ENCODE measurements around the gene PRDX2.
"Not testable (repeated sequence)": the region's sequence is repeated elsewhere in the genome, so short reads cannot be mapped to it uniquely, and the experiment has no call there.

The PRDX2 gene

DNA sequence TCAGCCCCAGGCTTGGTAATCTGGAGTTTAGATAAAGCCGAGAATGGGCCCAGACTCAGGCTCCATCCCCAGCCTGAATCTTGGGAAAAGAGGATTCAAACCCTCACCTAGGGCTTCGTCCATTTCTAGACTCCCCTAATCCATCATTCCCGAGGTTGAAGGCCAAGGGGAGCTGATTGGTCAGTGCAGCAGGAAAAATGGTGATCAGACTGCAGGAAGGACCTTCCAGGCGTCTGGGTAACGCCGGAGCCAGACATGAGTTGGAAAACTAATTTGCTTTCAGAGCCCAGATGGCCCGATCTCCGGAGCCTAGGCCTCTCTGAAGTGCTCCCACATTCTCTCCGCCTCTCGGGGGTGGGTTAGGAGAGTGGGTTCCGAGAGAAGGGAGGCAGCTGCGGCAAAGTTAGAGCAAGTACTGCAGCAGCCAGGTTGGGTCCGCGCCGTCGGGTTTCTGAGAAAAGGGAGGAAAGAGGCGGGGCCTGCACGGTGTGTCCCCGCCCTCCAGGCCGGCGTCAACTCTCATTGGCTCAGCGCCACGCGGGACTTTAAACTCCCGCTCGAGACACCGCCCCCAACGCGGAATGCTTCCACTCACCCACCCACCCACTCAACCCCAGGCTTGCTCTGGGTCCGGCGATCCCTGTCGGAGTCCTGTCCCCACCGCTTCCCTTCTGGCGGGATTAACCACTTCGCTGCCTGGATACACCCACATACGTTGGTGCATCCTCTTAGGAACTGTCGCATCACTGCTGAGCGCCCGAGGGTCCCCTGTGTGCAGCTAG is 33.6 kb upstream of the PRDX2 start:
- Mint-ChIP-seq H3K4me1 (peaks cover 43% of the 10 kb centered on the region), H3K4me3 (no peak overlapping the region), H3K36me3 (peaks cover 2% of the 10 kb centered on the region), H3K27ac (no peak overlapping the region), H3K9me3 (no peaks in the 10 kb centered on the region), H3K27me3 (peaks cover 63% of the 10 kb centered on the region)

- Mint-ChIP-seq H3K4me1 (peaks cover 42% of the 10 kb centered on the region), H3K27me3 (peaks cover 65% of the 10 kb centered on the region), H3K27ac (peak within 1 kb of the TSS; percentile 62), H3K4me3 (peak within 1 kb of the TSS; percentile 67), H3K36me3 (peaks cover 2% of the 10 kb centered on the region), H3K9me3 (no peaks in the 10 kb centered on the region)
These were observed 33.0 kb upstream of the PRDX2 start, which contains the start of gene RTBDN for GRCh38 chr19:12834566-12834943. TSS of gene RTBDN (minus strand) at chr19:12834579. CDS start at chr19:12829979, 4,600 bp downstream.

DNA sequence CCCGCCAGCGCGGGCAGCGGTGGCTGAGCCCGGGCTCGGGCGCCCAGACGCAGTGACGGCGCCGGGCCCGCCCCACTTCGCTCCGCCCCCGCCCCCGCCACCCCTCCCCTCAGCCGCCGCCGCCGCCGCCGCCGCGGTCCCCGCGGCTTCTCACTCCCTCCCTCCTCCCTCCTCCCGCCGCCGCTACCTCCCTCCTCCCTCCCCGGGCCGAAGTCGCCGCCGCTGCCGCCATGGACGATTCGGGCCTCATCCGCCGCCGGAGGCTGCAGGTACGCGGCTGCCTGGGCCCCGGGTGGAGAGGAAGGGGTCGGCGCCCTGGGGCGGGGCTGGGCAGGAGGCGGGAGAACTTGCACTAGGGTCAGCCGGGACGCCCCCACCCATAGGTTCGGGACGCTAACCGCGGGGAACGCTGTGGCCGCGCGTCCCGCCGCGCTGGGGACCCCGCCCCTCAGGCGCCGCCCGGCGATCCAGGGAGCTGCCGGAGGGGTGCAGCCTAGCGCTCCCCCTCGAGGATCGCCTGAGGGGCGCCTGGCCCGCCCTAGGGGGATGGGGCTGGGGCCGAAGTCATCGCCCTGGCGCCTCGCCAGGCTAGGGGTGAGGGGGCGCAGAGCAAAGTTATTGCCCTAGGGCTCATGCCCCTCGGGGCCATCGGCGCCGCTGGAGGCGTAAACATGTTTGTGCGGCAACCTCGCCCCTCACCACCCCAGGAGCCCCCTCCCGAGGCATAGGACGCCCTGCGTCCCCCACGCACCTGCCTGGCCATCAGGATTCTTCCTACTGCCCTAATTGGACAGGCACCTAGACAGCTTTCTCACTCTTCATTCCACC is 32.4 kb upstream of the PRDX2 start:
- peaks cover 62% of the 10 kb centered on the region for H3K27me3 Mint-ChIP-seq
- H3K4me1 Mint-ChIP-seq: peaks cover 36% of the 10 kb centered on the region
- peak overlapping the region; percentile 44 for H3K4me3 Mint-ChIP-seq
- H3K36me3 Mint-ChIP-seq: peaks cover 2% of the 10 kb centered on the region
- H3K9me3 Mint-ChIP-seq: no peaks in the 10 kb centered on the region
- H3K27ac Mint-ChIP-seq: peak overlapping the region; percentile 43

GRCh38 chr19:12833418-12833737 is 31.8 kb upstream of the PRDX2 start:
- Mint-ChIP-seq H3K4me3 (peak overlapping the region; percentile 67), H3K27ac (peak overlapping the region; percentile 62), H3K9me3 (no peaks in the 10 kb centered on the region), H3K4me1 (peaks cover 35% of the 10 kb centered on the region), H3K36me3 (peaks cover 2% of the 10 kb centered on the region), H3K27me3 (peaks cover 65% of the 10 kb centered on the region)

- peaks cover 22% of the 10 kb centered on the region for H3K4me1 Mint-ChIP-seq
- no peaks in the 10 kb centered on the region for H3K9me3 Mint-ChIP-seq
- peaks cover 2% of the 10 kb centered on the region for H3K36me3 Mint-ChIP-seq
- H3K27me3 Mint-ChIP-seq: peaks cover 56% of the 10 kb centered on the region
- no peak overlapping the region for H3K4me3 Mint-ChIP-seq
- no peak overlapping the region for H3K27ac Mint-ChIP-seq
These were observed 26.9 kb upstream of the PRDX2 start for GRCh38 chr19:12828494-12828893.

- Mint-ChIP-seq H3K4me3 (no peak overlapping the region), H3K27ac (no peak overlapping the region), H3K27me3 (peaks cover 33% of the 10 kb centered on the region), H3K9me3 (no peaks in the 10 kb centered on the region), H3K4me1 (peaks cover 8% of the 10 kb centered on the region), H3K36me3 (peaks cover 2% of the 10 kb centered on the region)
These were observed 23.9 kb upstream of the PRDX2 start for GRCh38 chr19:12825254-12826131.

DNA sequence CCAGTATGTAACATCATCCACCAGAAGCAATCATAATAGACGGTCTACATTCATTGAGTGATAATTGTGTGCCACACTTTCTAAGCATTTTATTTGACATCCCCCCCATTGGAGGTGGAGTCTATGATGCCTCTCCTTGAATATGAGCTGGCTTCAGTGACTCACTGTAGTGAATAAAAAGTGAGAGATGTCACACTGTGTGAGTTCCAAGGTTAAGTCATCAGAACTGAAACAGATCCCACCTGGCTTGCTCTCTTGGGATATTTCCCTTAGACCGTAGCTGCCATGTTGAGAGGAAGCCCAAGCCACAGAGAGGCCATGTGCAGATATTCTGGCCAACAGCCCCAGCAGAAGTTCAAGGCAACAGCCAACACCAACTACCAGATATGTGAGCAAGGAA is 20.2 kb upstream of the PRDX2 start:
- peaks cover 8% of the 10 kb centered on the region for H3K4me1 Mint-ChIP-seq
- H3K27ac Mint-ChIP-seq: no peak overlapping the region
- H3K4me3 Mint-ChIP-seq: no peak overlapping the region
- peaks cover 2% of the 10 kb centered on the region for H3K36me3 Mint-ChIP-seq
- H3K9me3 Mint-ChIP-seq: no peaks in the 10 kb centered on the region
- peaks cover 13% of the 10 kb centered on the region for H3K27me3 Mint-ChIP-seq

GRCh38 chr19:12817810-12818209 is 16.2 kb upstream of the PRDX2 start:
- not testable (repeated sequence) for H3K27me3 Mint-ChIP-seq, H3K4me1 Mint-ChIP-seq, H3K9me3 Mint-ChIP-seq, H3K36me3 Mint-ChIP-seq, H3K4me3 Mint-ChIP-seq, H3K27ac Mint-ChIP-seq

DNA sequence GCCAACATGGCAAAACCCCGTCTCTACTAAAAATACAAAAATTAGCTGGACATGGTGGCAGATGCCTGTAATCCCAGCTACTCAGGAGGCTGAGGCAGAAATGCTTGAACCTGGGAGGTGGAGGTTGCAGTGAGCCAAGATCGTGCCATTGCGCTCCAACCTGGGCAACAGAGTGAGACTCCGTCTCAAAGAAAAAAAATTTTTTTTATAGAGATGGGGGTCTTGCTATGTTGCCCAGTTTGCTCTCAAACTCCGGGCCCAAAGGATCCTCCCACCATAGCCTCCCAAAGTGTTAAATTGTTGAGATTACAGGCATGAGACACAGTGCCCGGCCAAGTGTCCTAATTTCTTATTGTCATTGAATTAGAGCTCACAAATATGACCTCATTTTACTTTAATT is 15.6 kb upstream of the PRDX2 start:
- not testable (repeated sequence) for H3K9me3 Mint-ChIP-seq, H3K4me1 Mint-ChIP-seq, H3K4me3 Mint-ChIP-seq, H3K27me3 Mint-ChIP-seq, H3K36me3 Mint-ChIP-seq, H3K27ac Mint-ChIP-seq

- H3K36me3 Mint-ChIP-seq: peaks cover 2% of the 10 kb centered on the region
- no peak overlapping the region for H3K4me3 Mint-ChIP-seq
- H3K4me1 Mint-ChIP-seq: no peaks in the 10 kb centered on the region
- no peaks in the 10 kb centered on the region for H3K27me3 Mint-ChIP-seq
- H3K27ac Mint-ChIP-seq: no peak overlapping the region
- H3K9me3 Mint-ChIP-seq: no peaks in the 10 kb centered on the region
These were observed 13.5 kb upstream of the PRDX2 start for GRCh38 chr19:12815088-12815487.

DNA sequence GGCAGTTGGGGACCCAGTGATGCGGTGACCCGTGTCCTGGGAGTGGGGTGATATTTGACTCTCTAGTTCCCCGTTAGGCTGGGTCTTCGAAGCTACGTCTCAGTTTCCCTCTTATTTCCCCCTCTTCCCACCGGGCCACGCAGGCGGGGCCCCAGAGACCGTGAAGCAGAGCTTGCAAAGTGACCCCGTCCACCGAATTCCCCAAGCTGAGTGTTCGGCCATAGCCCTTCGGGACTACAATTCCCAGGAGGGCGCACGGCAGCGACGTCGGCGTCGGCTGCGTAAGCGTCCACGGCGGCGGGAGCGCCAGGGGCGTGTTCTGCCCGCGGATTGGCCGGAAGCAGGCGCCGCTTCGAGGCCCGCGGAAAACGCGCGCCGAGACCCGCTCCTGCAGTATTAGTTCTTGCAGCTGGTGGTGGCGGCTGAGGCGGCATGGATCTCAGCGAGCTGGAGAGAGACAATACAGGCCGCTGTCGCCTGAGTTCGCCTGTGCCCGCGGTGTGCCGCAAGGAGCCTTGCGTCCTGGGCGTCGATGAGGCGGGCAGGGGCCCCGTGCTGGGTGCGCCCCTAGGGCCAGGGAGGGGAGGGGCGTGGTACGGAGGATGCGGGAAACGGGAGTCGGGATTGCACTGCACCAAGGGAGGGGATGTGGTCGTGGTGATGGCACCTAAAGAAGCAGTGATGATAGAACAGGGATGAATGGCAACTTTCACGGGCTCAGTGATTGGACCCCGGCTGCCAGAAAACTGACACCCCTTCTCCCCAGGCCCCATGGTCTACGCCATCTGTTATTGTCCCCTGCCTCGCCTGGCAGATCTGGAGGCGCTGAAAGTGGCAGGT is 4.9 kb upstream of the PRDX2 start, which contains the start of gene RNASEH2A:
RNASEH2A (plus strand) TSS at position 343 of the 840 bp plus-strand sequence; CDS start at position 433, 90 bp downstream.
- Mint-ChIP-seq H3K4me3 (peak within 1 kb of the TSS; percentile 96), H3K9me3 (no peaks in the 10 kb centered on the region), H3K36me3 (peaks cover 1% of the 10 kb centered on the region), H3K27ac (peak within 1 kb of the TSS; percentile 84), H3K27me3 (no peaks in the 10 kb centered on the region), H3K4me1 (peaks cover 23% of the 10 kb centered on the region)

DNA sequence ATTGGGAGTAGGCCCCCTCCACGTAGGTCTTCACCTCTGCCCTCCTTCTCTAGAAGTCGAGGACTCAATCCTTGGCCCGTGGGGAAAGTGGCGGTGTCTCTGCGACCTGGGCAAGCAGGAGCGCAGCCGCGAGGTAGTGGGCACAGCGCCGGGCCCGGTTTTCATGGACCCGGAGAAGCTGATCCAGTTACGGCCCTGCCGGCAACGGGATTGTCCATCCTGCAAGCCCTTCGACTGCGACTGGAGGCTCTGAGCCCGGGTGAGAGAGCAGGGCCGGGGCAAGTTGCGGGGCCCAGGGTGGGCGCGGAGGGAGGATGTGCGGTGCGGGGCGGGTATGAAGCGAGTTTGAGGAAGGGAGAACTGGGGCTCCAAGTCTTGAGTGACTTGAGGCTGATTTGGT is 2.5 kb upstream of the PRDX2 start:
- H3K4me1 Mint-ChIP-seq: peaks cover 40% of the 10 kb centered on the region
- no peaks in the 10 kb centered on the region for H3K9me3 Mint-ChIP-seq
- no peaks in the 10 kb centered on the region for H3K36me3 Mint-ChIP-seq
- no peak overlapping the region for H3K27ac Mint-ChIP-seq
- H3K4me3 Mint-ChIP-seq: no peak overlapping the region
- no peaks in the 10 kb centered on the region for H3K27me3 Mint-ChIP-seq

DNA sequence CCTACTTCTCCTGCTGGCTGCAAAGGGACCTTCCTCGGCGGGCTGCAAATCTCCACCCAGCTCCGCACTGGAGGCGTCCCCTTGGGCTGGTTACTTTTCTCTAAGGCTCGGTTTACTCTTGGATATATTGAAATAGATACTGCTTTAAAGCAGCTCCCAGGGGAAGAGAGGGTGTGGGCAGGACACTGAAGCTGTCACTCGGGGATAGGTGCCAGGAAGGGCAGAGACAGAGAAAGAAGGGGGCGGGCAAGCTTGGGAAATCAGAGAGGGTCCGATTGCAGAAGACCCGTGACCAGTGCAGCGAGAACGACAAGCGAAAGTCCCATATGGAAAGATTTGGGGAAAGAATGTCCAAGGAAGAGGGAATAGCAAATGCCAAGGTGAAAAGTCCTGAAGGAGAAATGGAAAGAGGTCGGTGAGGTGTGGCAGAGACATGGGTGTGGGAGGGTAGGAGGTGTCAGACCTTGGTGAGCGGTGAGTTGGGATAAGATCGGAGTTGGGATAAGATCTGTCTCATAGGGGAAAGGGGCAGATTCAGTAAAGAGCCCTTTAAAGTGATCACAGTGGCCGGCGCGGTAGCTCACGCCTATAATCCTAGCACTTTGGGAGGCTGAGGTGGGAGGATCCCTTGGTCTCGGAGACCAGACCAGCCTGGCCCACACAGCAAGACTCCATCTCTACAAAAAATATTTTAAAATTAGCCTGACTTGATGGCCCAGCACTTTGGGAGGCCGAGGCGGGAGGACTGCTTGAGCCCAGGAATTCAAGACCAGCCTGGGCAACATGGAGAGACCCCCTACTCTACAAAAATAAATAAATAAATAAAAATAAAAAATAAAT is 887 bp upstream of the PRDX2 start:
- peaks cover 37% of the 10 kb centered on the region for H3K4me1 Mint-ChIP-seq
- H3K27me3 Mint-ChIP-seq: no peaks in the 10 kb centered on the region
- H3K27ac Mint-ChIP-seq: peak overlapping the region; percentile 72
- H3K36me3 Mint-ChIP-seq: no peaks in the 10 kb centered on the region
- peak overlapping the region; percentile 89 for H3K4me3 Mint-ChIP-seq
- H3K9me3 Mint-ChIP-seq: no peaks in the 10 kb centered on the region

DNA sequence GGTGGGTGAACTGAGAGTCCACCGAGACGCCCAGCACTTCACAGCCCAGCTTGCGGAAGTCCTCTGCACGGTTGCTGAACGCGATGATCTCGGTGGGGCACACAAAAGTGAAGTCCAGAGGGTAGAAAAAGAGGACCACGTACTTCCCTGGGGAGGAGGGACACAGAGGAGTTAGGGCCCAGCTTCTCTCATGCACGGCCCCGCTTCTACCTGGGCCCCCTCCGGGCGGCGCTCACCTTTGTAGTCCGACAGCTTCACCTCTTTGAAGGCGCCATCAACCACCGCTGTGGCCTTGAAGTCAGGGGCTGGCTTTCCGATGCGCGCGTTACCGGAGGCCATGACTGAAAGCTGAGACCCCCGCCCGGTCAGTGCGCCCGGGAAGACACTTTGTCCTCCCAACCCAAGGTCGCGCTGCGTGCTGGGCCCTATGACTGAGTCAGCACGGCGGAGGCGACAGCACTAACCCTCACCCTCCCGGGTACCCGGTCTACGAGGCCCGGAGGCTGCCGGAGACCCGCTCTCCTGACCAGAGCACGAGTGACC is 606 bp downstream of the PRDX2 start:
- peak overlapping the region; percentile 55 for H3K27ac Mint-ChIP-seq
- no peaks in the 10 kb centered on the region for H3K9me3 Mint-ChIP-seq
- H3K4me3 Mint-ChIP-seq: peak overlapping the region; percentile 89
- no peaks in the 10 kb centered on the region for H3K36me3 Mint-ChIP-seq
- peaks cover 33% of the 10 kb centered on the region for H3K4me1 Mint-ChIP-seq
- H3K27me3 Mint-ChIP-seq: no peaks in the 10 kb centered on the region
